Adipose tissue (tissue), 3 donors: ENCODE data around the gene ZNF23. TPM values are rescaled to one million over a fixed set of nuclear protein-coding genes. Genes with fewer than 3 reads are reported as not detected.

Experiments
- H3K27ac ChIP-seq: one replicate; pipeline ENCODE4 v1.5.1; 2013; ENCODE audit warnings: low read depth, low read length
- WGBS, 3 donors: extraction: QIAGEN DNeasy Blood & Tissue Kit; methylation state at CpG; one replicate each; pipeline ENCODE4 v1.1.7; 2013; 5-methylcytosine and 5-hydroxymethylcytosine counted together
- polyA plus RNA-seq, 3 donors: library from polyadenylated mRNA; stranded (reverse); fragments of 200-250 nt; gene quantifications; one replicate each; pipeline ENCODE4 v1.2.3, GENCODE V29; 2013
- donor health status: healthy with polysubstance abuse.
- donor health status: Bipolar disorder and iron deficiency.
- donor health status: healthy.

ZNF23 gene
- polyA plus RNA-seq, 3 donors, result 3.3 to 11.0 (median 4.2) TPM

DNA sequence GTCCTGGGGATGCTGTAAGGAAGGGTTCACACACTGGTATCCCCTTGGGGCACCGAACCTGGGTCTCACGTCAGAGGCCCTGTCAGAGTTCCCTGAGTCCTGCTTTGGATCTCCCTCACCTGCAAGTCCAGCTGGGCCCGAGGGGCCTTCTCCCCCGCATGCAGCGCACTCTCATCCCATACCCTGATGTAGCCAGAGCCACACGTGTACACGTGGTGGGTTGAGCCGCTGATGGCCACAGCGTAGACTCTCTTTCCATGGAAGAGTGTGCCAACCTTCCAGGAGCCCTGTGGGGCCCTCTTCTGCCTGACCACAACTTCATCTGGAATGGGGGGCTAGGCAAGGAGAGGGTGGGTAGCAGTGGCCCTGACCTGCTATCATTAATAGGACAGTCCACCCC lies 30.1 kb downstream of the ZNF23 start:
- H3K27ac ChIP-seq, result no peak overlapping the region
- 87 to 94% (median 91%) methylated on average over 9 of the region's 9 CpGs for WGBS, 3 donors

DNA sequence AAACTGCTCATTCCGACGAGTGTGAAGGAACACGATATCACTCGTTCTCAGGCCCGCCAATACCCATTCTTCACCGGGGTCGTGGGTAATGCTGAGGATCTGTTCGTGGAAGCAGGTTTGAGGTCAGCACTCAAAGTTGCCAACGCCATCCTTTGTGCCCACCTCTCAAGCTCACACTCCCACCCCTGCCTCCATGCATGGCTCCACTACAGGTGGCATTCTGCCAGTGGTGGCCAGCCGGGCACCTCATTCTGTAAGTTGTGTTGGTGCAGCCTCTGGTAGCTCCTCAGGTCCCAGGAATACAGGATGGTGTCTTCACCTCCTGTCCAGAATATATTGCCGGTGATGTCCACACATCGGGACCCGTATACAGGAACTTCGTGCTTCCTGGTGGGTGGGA lies 30.9 kb downstream of the ZNF23 start:
- WGBS, 3 donors, result 83 to 89% (median 85%) methylated on average over 14 of the region's 14 CpGs
- H3K27ac ChIP-seq, result no peak overlapping the region

DNA sequence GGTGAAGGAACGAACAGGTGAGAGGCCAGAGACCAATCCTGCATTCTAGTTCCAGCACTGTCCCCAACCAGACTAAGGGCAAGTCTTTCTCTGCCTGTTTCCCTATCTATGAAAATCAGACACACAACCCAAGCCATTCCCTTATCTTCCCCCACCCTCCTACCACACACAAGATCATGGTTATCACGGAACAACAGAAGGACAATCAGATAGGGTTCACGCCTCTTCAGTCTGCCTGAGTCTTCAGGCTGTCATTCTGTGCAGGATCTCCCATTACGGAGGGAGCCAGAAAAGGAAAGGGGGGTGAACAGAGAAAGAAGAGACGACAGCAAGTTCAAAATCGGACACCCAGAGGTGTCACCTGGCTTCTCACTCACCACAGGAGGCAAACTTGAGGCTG lies 31.3 kb downstream of the ZNF23 start:
- 70 to 74% (median 74%) methylated on average over 6 of the region's 6 CpGs for WGBS, 3 donors
- no peak overlapping the region for H3K27ac ChIP-seq

DNA sequence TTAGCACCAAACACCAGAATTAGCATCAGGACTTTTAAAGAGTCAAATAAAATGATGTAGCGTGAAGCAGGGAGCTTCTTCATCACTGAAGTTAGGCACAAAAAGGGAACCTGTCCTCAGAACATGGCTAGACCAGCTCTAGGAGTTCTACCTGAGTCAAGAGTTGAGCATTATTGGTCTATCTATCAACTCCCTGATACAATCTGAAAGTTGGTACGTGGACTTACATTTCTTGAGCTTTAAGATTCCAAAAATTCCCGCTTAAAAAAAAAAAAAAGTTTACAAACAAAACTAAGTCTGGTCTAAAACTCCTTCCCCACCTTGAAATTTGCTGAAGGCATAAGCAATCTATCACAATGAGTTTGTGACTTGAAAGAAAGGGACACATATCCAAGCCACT lies 32.5 kb downstream of the ZNF23 start:
- WGBS, 3 donors, result 72 to 79% (median 73%) methylated on average over 3 of the region's 3 CpGs
- no peak overlapping the region for H3K27ac ChIP-seq

DNA sequence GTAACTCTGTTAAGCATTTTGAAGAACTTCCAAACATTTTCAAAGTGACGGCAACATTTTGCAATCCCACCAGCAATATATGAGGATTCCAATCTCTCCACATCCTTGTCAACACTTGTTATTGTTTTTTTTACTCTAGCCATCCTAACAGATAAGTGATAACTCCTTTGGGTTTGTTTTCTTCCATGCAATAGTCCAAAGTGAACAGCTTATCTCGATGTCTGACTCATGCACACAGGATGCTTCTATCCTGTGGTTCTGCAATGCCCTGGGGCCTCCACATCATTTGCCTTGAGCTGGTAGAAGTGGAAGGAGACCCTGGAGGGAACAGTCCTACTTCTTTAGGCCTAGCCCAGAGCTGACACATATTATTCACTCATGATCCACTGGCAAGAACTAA lies 33.2 kb downstream of the ZNF23 start:
- H3K27ac ChIP-seq, result no peak overlapping the region
- 76 to 90% (median 85%) methylated on average over 2 of the region's 2 CpGs for WGBS, 3 donors

DNA sequence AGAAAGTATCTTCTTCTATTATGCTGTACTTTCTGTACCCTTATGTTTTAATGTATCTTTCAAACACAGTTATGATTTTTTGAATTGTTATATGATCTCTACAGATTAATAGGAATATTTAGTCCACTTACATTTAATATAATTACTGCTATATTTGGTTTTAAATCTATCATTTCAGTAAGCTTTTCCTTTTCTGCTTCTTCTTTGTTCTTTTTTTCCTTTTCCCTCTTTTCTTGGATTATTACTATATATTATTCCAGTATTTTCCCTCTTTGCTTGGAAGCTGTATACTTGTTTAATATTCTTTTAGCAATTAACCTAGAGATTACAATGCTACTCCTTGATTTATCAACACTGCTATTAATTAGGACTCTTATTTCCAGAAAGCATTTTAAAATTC lies 33.7 kb downstream of the ZNF23 start:
- H3K27ac ChIP-seq, result no peak overlapping the region

DNA sequence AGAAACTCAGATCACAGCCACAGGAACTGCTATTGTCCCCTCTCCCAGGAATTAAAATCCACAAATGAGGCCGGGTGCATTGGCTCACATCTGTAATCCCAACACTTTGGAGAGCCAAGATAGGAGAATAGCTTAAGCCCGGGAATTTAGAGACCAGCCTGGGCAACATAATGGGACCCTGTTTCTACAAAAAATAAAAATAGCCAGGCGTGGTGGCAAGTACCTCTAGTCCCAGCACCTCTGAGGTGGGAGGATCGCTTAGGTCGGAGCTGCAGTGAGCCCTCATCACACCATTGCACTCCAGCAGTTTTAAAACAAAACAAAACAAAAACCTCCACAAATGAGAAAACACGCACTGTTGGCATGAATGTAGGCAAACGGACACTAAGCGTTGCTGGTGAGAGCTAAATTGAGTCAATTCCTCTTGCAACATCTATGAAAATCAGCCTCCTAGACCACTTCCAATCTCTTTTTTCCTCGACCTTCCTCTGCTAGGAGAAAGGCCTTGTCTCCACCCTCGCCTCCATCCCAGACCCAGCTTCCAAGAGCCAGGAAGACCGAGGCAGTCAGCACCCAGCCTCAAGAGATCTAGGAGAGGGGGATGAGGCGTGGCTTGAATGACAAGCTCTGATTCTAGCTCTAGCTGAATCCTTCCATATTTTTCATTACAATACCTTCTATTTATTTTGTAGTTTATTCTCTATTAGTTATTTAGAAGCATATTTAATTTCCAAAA lies 35.0 kb downstream of the ZNF23 start:
- H3K27ac ChIP-seq, result no peak overlapping the region

DNA sequence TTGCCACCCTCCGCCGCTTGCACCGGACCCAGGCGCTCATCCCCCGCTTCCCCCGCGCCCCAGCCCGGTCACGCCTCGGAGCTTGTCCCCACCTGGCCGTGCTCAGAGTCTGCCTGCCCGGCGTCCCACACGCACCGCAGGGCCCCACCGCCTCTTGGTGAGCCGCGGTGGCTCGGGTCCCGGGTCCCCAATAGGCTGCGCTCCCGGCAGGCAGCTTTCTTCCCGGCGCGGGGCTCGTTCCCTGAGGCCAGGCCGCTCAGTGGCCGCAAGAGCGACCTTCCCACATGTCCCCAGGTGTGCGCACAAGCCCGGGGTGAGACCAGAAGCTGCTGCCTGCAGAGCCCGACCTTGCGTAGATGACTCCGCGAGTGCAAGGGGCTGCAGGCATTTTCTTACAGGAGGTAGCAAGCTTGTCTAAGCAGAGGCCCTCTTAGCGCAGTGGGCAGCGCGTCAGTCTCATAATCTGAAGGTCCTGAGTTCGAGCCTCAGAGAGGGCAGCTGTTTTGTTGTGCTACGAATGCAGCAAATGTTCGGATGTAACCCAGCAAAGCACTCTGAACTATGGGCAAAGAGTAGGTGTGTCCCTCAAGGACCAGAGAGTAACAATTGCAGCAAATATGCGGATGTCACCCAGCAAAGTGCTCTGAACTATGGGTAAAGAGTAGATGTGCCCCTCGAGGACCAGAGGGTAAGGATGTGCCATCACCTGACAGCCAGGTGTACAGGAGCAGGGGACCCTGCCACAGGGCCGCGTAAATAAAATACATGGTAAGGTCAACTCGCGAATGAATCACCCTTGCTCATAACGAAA lies 35.8 kb downstream of the ZNF23 start:
- no peak overlapping the region for H3K27ac ChIP-seq
- 2 to 3% (median 3%) methylated on average over 48 of the region's 48 CpGs for WGBS, 3 donors

More for the DNA sequence above, 35.0 kb downstream of the ZNF23 start:
- 55 to 72% (median 69%) methylated on average over 12 of the region's 12 CpGs for WGBS, 3 donors

DNA sequence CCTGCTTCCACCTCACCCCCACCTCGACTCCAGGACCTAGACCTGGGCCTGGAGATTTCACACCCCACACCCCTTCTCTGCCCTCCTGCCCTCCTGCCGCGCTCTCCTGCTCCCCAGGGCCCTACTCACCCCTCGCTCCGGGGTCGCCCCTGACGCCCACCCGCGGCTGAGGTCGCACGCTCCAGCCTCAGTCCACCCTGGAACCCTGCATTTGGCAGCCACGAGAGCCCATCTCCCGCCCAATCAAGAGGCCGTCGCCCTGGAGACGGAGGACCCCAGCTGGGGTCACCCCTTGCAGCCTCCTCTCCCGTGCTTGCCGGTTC lies 36.3 kb downstream of the ZNF23 start:
- H3K27ac ChIP-seq, result no peak overlapping the region
- 8% methylated on average over 18 of the region's 18 CpGs for WGBS, 3 donors

DNA sequence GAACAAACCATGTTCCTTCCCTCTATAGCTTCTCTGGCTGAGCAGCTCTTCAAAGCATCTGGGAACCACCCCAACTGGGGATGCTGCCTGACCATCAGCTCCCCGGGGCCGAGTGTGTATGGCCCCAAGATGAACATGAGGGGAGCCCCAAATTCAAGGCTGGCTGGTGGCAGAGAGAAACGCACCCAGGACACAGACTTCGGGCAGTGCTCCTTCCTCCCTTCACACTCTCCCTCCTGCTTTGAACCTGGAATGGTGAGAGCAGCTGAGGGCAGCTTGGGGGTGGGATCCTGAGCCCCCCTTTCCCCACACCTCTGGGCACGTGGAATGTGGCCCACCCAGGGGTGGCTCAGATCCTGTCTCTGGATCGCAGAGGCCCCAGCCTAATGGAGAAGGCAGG lies 37.4 kb downstream of the ZNF23 start:
- no peak overlapping the region for H3K27ac ChIP-seq
- 70 to 73% (median 70%) methylated on average over 6 of the region's 6 CpGs for WGBS, 3 donors

DNA sequence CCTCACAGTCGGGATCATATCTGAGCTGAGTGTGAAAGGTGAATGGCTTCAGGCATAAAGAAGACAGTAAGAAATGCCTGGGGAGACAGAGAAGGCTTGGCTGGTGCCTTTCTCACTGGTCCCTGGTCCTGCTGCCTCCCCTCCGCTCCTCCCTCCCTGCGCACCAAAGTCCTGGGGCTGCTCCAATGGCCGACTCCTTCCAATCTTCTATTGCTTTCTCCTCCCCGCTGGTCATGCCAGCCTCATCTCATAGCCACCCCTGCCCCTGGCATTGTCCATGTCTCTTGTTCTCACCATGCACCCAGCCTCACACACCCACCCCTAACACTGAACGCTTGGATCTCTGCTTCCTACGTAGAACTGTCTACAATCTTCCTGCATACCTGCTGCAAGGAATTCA lies 38.2 kb downstream of the ZNF23 start:
- WGBS, 3 donors, result 74 to 88% (median 78%) methylated on average over 6 to 7 of the region's 7 CpGs
- H3K27ac ChIP-seq, result no peak overlapping the region

DNA sequence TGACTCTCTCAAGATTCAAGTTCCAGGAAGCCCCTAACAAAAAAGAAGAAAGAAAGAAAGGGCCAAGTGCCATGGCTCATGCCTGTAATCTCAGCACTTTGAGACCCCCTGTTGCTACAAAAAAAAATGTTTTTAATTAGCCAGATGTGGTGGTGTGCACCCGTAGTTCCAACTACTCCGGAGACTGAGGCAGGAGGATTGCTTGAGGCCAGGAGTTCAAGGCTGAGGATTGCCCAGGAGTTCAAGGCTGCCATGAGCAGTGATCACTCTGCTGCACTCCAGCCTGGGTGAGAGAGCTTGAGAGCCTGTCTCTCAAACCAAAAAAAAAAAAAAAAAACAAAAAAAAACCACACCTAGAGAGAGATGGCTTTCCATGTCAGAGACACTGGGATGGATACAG lies 39.0 kb downstream of the ZNF23 start:
- WGBS, 3 donors, result 69 to 81% (median 70%) methylated on average over 2 of the region's 2 CpGs
- no peak overlapping the region for H3K27ac ChIP-seq

DNA sequence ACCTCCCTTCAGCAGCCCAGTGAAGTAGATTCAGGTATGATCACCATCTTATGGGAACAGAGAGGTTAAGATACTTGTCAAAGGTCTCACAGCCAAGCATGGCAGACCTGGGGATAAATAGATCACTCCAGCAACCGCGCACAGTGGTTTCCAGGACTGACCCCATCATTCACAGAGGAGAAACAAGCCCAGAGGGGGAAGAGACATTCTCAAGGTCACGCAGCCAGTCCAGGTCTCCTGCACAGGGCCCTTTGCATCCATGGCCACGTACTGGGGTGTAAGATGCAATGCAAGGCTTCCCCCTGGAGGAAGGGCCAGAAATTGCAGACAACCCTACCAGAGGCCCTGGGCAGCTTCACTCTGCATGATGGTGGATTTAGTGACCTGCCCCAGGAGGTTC lies 40.1 kb downstream of the ZNF23 start:
- 55 to 64% (median 61%) methylated on average over 4 of the region's 4 CpGs for WGBS, 3 donors
- H3K27ac ChIP-seq, result no peak overlapping the region

DNA sequence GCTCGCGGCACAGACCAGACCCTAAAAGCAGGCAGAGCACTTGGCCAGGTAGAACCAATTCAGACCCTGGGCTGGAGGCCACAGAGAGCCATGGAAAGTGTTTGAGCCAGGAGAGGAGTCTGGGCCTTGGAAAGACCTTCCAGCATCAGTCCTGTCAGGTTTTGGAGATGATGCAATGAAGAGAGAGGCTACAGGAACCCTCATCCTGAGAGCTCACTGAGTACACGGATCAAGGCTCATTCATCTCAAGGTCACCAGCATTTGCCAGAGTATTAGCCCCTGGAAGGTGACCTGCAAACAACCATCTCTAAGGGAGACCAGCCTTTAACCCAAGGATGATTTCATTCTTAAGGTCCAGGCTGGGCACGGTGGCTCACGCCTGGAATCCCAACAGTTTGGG lies 48.0 kb downstream of the ZNF23 start:
- no peak overlapping the region for H3K27ac ChIP-seq
- 81 to 92% (median 91%) methylated on average over 5 of the region's 5 CpGs for WGBS, 3 donors

DNA sequence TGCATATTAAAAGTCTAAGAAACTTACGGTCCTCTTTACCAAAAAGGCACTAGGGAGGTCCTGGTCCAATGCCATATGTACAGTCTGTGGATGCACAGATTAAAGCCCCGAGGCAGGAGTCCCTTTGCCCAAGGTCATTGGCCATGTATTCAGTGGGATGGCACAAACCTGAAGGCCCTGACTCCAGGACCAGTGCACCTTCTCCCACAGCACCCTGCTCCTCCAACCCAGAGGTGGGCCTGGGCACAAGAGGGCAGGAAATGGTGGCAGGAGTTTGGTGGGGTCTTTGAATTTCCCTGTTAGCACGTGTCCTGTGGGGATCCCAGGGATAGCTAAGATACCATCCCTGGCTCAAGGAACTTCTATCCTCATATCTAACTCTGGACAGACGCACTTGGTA lies 48.7 kb downstream of the ZNF23 start:
- H3K27ac ChIP-seq, result no peak overlapping the region
- 57 to 75% (median 70%) methylated on average over 4 of the region's 4 CpGs for WGBS, 3 donors

DNA sequence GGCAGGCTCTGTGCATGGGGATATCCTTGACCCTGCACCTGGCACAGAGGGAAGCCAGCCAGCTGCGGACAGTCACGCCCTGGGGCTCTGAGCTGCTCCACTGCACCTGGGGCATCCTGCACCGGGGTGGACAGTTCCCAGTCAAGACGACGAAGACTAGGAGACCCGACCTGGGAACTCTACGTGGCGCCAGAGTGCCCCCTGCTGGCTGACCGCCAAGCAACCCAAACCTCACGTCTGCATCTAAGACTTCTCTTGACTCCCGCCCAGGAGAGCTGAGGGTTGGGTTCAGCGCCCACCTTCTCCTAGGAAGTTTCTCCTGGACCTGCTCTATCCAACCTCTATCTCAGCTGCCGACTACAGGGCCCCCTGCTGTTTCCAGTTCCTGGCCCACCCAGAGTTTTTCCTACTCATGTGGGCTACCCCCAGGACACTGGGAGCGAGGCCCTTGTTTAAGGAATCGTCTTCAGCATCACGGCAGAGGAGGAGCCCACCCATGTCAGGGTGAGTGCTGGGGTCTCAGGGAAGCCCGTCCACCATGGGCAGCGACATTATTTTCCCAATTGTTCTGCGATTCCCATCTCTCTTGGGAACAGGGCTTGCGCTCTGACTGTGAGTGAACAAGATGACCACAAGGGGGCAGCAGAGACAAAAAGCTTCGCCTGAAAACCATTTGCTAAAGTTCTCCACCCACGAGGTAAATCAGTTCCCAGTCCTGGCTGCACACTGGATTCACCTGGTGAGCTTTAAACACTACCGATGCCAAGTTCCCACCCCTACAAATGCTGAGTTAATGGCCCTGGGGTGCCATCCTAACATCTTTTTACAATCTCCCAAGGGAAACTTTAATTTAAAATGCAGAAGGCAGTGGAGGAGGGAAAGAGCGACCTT lies 49.5 kb downstream of the ZNF23 start:
- WGBS, 3 donors, result 6 to 11% (median 9%) methylated on average over 24 of the region's 24 CpGs
- no peak overlapping the region for H3K27ac ChIP-seq

DNA sequence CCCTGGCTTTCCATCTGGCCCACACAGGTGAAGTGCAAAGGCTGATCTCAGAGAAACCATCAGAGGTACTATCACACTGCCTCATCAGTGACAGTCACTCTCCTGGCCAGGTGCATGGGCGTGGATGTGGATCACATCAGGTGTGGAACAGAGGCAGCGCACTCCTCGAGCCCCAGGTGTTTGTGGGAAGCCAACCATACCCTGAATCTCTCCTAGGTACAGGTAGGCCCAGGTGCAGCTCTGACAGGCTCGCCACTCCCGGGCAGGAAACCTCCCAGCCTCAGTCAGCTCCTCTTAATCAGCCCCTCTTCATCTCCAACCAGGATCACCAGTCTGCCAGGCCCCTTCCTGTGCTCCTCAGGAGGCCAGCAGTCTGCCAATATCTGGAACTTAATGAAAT lies 51.9 kb downstream of the ZNF23 start:
- WGBS, 3 donors, result 71 to 82% (median 80%) methylated on average over 5 of the region's 5 CpGs
- no peak overlapping the region for H3K27ac ChIP-seq

DNA sequence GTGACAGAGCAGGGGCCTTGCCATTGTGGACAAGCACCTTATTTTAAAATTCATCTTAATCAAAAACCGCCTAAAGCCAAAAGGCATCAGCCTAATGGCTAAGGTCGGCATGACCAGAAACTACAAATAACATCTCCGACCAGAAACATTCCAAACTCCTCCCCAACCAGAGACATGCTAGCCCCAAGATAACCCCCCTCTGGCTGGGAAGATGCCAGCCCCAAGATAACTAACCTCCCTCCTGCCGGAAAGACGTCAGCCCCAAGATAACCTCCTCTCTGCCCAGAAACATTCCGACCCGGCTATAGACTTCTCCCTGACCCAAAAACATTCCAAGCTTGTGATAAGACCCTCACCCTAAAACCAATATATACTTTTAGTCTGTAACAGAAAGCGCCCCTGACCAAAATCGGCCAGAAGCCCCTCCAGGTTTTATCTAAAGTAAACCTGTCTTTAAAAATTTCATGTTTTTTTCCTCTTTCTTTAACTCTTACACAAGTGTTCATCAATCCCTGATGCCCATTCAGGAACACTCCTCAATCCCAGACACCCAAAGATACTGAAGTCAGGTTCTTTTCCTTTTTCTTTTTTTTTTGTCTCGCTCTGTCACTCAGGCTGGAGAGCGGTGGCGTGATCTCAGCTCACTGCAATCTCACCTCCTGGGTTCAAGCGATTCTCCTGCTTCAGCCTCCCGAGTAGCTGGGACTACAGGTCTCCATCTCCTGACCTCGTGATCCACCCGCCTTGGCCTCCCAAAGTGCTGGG lies 52.9 kb downstream of the ZNF23 start:
- whole genome bisulfite sequencing, 3 donors, result 36 to 59% (median 52%) methylated on average over 16 of the region's 16 CpGs
- no peak overlapping the region for H3K27ac ChIP-seq
